DOHH2 (cell line): Measurements from ENCODE around the gene USP30.

Source experiments
- CTCF ChIP-seq: fragments of 200-600 bp; sonication (generic); IDR thresholded peaks from one replicate; pipeline ENCODE4 v1.5.1; 2014; ENCODE audit warnings: antibody characterized with exemption, mild to moderate bottlenecking, low read depth, low read length; ENCODE audit not compliant: poor library complexity, severe bottlenecking
- EZH2phosphoT487 ChIP-seq: fragments of 200-600 bp; sonication (generic); IDR thresholded peaks from 2 replicates; pipeline ENCODE4 v1.6.1; 2017; ENCODE audit warnings: borderline replicate concordance, mild to moderate bottlenecking, antibody characterized with exemption, low read length, moderate library complexity, mixed read lengths

- TF ChIP-seq CTCF (no peak), EZH2phosphoT487 (no peak)
Observed at GRCh38 chr12:109088818-109089217, 36.4 kb downstream of the USP30 start.
